Pancreas (tissue), 10 donors: ENCODE data around the gene FAM200B. TPM values are rescaled to one million over a fixed set of nuclear protein-coding genes. Genes with fewer than 3 reads are reported as not detected.

Experiments used
- ATAC-seq, 4 donors: fragments of 200-7000 bp; cut with Tn5 transposase; one replicate each; pipeline versions ENCODE4 v1.8.0 to v1.9.1; 2020; ENCODE audit warnings: mild to moderate bottlenecking in 4 of 4, moderate library complexity in 4 of 4
- DNase-seq, 6 donors: peaks; one replicate each; pipeline ENCODE4 v3.0.0-alpha.2; 2020
- FAIRE-seq: peaks from 2 replicates; lab custom pipeline; 2012; peaks lifted over from hg19 to GRCh38; lab: Jason Lieb, UNC
- H3K27ac ChIP-seq, 4 donors: fragments of 200-600 bp; sonication (generic); 1 replicate in 3 of 4; 2 replicates in 1 of 4; pipeline versions ENCODE4 v1.5.0 to v1.8.0; 2020
- H3K27me3 ChIP-seq, 4 donors: fragments of 200-600 bp; one replicate each; pipeline ENCODE4 v1.8.0; 2021
- H3K36me3 ChIP-seq, 3 donors: fragments of 200-600 bp; sonication (generic) in 1 of 3; one replicate each; pipeline versions ENCODE4 v1.5.0 to v1.8.0; 2020 to 2021
- H3K4me1 ChIP-seq, 3 donors: fragments of 200-600 bp; one replicate each; pipeline ENCODE4 v1.8.0; 2021
- H3K4me3 ChIP-seq, 4 donors: fragments of 200-600 bp; sonication (generic) in 2 of 4; one replicate each; pipeline versions ENCODE4 v1.5.0 to v1.8.0; 2020 to 2021
- H3K9me3 ChIP-seq, 4 donors: fragments of 200-600 bp; one replicate each; pipeline ENCODE4 v1.8.0; 2021
- WGBS, 2 donors: extraction: QIAGEN DNeasy Blood & Tissue Kit; methylation state at CpG; one replicate each; pipeline ENCODE4 v1.1.7; 2013; 5-methylcytosine and 5-hydroxymethylcytosine counted together
- intact Hi-C, 3 donors: fragments of 100-400 bp; cut with DNase I; formaldehyde crosslinking; loops; one replicate each; pipeline versions ENCODE4 v1.11.1 to v1.14.2; 2022
- polyA plus RNA-seq, 2 donors: library from polyadenylated mRNA; stranded (reverse); fragments of 200-250 nt; gene quantifications; one replicate each; pipeline ENCODE4 v1.2.3, GENCODE V29; 2013
- total RNA-seq, 6 donors: library from RNA; stranded (reverse); fragmentation: NEBNext Ultra II Directional in 4 of 6; extraction: Animal tissue kit (Norgen Biotek cat#: 25700) in 4 of 6; gene quantifications; one replicate each; pipeline versions ENCODE4 v1.2.1 to v1.2.4, GENCODE V29; 2021 to 2023
- TF ChIP-seq, protein P1 (sequence below), 4 donors: fragments of 200-600 bp; sonication (generic) in 3 of 4; IDR thresholded peaks; one replicate each; pipeline versions ENCODE4 v1.5.0 to v1.8.0; 2021; ENCODE audit warnings: antibody characterized with exemption in 4 of 4
- donor health status: healthy with polysubstance abuse.
- donor health status: DM: no; HTN: no; CAD: no; lungs with moderate emphysema.
- donor health status: DM: no; HTN: no; CAD: no.
- donor health status: control.
- donor health status: control.
- donor health status: Bipolar disorder and iron deficiency.
- donor health status: DM: yes; HTN: yes; CAD: no.
- donor health status: DM: no; HTN: no; CAD: no.
- donor health status: DM: no; HTN: no; CAD: no.
- donor health status: DM: yes; HTN: yes; CAD: no.

FAM200B gene
- total and polyA plus RNA-seq, 8 donors = 8.6 to 36.0 (median 14.5) TPM

DNA sequence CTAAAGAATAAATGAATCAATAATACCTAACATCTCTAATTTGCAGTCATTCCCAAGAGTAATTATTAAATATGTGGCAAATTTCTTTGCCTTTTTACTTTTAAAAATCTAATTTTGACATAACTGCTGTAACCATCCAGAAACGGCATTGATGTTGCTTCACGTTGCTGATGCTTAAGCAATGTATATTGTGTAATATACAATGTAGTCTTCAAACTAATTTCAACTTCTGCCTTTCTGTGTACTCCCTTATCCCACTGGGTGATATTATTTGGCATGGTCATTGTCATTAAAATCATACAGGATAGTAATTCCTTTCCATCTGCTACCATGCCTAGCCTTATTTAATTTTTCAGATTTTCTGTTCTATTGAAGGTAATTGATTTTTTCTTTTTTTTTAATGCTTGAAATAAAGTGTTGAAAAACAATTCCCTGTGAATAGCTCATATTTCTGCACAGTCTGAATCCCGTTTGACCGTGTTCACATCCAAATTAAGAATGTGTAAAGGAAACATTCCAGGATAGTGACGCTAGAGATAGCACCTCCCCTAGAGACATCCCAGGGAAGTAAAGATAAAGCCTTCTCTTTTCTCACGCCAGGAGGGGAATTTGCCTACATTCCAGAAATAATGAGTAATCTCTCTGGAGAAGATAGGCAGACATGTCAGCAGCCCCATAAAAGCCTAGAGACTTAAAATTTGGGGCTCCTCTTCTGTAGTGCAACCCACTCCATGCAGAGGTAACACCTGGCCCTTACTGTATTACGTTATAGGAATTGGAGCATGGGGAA lies 8.6 kb downstream of the FAM200B start:
- TF ChIP-seq, protein P1, sequence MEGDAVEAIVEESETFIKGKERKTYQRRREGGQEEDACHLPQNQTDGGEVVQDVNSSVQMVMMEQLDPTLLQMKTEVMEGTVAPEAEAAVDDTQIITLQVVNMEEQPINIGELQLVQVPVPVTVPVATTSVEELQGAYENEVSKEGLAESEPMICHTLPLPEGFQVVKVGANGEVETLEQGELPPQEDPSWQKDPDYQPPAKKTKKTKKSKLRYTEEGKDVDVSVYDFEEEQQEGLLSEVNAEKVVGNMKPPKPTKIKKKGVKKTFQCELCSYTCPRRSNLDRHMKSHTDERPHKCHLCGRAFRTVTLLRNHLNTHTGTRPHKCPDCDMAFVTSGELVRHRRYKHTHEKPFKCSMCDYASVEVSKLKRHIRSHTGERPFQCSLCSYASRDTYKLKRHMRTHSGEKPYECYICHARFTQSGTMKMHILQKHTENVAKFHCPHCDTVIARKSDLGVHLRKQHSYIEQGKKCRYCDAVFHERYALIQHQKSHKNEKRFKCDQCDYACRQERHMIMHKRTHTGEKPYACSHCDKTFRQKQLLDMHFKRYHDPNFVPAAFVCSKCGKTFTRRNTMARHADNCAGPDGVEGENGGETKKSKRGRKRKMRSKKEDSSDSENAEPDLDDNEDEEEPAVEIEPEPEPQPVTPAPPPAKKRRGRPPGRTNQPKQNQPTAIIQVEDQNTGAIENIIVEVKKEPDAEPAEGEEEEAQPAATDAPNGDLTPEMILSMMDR (IDR thresholded peaks at IDR 0.05) = no peak
- no peak overlapping the region for H3K4me3 ChIP-seq
- no peaks in the 10 kb centered on the region for H3K27me3 ChIP-seq
- intact Hi-C loops = no loop called here
- FAIRE-seq = no peak
- DNase-seq = no peak
- H3K9me3 ChIP-seq = no peaks in the 10 kb centered on the region
- 76 to 77% methylated on average over 7 of the region's 7 CpGs for WGBS, 2 donors
- H3K27ac ChIP-seq = peak overlapping the region in 1 of 4 donors; percentile 8
- H3K4me1 ChIP-seq = no peaks in the 10 kb centered on the region
- ATAC-seq = peak in 3 of 4 donors; percentile 38 to 69 (median 56)
- H3K36me3 ChIP-seq = peaks cover 0 to 4% (median 0%) of the 10 kb centered on the region in 3 donors

DNA sequence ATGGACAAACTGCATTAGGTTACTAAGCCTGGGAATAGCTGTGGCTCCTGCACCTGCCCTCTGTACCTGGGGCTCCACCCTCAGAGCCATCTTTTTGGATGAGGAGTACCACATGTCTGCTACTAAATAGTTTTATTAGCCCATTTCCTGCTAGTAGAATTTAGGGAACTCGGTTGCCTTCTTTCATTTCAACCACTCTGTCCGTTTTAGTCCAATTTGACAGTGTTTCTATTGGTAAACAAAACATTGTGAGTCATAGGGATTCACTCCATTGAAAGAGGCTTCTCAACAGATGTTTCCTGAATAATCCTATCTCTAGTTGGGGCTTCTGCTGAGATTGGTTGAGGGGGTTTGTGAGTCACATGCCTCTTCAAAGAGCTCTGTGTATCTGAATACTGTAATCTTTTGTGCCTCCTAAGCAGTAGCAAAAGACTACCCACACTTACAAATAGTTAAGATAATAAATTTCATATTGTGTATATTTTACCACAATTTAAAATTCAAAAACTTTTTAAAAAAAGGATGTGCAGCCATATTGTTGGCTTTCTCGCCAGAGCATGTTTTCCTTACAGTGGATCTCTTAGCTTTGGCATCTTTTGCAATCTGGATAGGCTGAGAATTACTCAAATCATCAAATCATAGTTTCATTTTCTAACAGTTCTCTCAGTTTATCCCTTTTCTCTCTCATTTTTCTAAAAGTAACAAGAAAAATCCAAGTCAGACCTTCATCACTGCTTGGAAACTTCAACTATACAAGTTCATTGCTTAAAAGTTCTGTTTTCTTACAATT lies 9.9 kb downstream of the FAM200B start:
- H3K27ac ChIP-seq = no peak overlapping the region
- ATAC-seq = peak in 3 of 4 donors; percentile 22 to 58 (median 33)
- intact Hi-C loops = no loop called here

DNA sequence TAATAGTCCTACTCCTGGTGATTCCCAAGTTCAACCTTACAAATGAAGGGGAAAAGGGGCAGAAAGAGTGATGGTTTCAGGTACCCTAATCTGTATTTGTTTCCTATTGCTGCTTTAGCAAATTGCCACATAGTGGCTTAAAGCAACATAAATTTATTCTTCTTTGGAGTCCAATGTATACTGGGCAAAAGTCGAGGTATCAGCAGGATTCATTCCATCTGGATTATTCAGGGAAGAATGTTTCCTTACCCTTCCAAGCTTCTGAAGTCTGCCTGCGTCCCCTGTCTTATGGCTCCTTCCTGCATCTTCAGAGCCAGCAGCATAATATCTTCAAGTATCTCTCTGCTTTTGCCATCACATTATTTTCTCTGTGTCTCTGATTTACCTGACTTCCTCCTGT lies 11.0 kb downstream of the FAM200B start:
- no peak overlapping the region for H3K4me3 ChIP-seq
- TF ChIP-seq, protein P1 (IDR thresholded peaks at IDR 0.05) = no peak
- no peaks in the 10 kb centered on the region for H3K4me1 ChIP-seq
- H3K36me3 ChIP-seq = no peaks in the 10 kb centered on the region
- no peak overlapping the region for H3K27ac ChIP-seq
- WGBS, 2 donors = 74 to 86% methylated on average over 2 of the region's 2 CpGs
- FAIRE-seq (no peak), DNase-seq (no peak), ATAC-seq (no peak)
- H3K9me3 ChIP-seq = no peaks in the 10 kb centered on the region
- H3K27me3 ChIP-seq = no peaks in the 10 kb centered on the region
- intact Hi-C loops = no loop called here

More for the DNA sequence above, 9.9 kb downstream of the FAM200B start:
- Histone ChIP-seq H3K27me3 (no peaks in the 10 kb centered on the region), H3K4me3 (no peak overlapping the region), H3K36me3 (peaks cover 0 to 2% (median 0%) of the 10 kb centered on the region in 3 donors), H3K9me3 (no peaks in the 10 kb centered on the region), H3K4me1 (no peaks in the 10 kb centered on the region)
- FAIRE-seq (no peak), DNase-seq (no peak)
- TF ChIP-seq, protein P1 (IDR thresholded peaks at IDR 0.05) = no peak
- 80 to 82% methylated on average over 3 of the region's 3 CpGs for WGBS, 2 donors

DNA sequence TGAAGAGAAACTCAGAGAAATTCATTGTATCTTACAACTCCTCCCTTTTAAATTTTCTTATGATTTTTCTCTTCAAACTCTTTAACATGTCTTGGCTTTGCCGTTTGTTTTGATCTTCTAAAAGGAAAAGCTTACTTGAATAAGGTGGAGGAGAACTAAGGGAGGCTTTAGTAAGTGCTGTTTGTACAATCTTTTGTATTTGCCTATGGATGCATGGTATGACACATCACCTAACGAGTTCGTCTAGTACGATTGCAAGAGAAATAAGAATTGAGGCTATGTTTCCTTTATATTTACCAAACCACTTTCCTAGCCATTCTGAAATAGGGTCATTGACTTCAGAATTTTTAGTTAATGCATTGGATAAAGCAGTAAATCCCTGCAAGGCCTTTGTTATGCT lies 12.8 kb downstream of the FAM200B start:
- Histone ChIP-seq H3K27ac (no peak overlapping the region), H3K9me3 (no peaks in the 10 kb centered on the region), H3K4me1 (no peaks in the 10 kb centered on the region), H3K36me3 (no peaks in the 10 kb centered on the region), H3K27me3 (no peaks in the 10 kb centered on the region), H3K4me3 (no peak overlapping the region)
- TF ChIP-seq, protein P1 (IDR thresholded peaks at IDR 0.05) = no peak
- WGBS, 2 donors = 61 to 83% methylated on average over 4 of the region's 4 CpGs
- DNase-seq = no peak
- FAIRE-seq = no peak
- ATAC-seq = no peak
- intact Hi-C loops = no loop called here
